HG03196 (cell line): Measurements from ENCODE around the gene IMMP1L.
"Not testable (repeated sequence)": the region's sequence is repeated elsewhere in the genome, so short reads cannot be mapped to it uniquely, and the experiment has no call there.

Experiments
- ATAC-seq: cut with Tn5 transposase; IDR thresholded peaks from one replicate; pipeline ENCODE4 v1.9.1; 2021; ENCODE audit not compliant: unreplicated experiment

IMMP1L gene

GRCh38 chr11:31509429-31510345, at the start of gene IMMP1L, which contains the start of gene ELP4:
Gene IMMP1L (minus strand): TSS chr11:31509622. CDS start chr11:31463276, 46,346 bp downstream.
Gene ELP4 (plus strand): TSS chr11:31509767. CDS start chr11:31509785, 18 bp downstream.
- ATAC-seq: peak; percentile 100

- ATAC-seq: no peak
Observed at GRCh38 chr11:31558001-31558400, 48.6 kb upstream of the IMMP1L start.

- ATAC-seq: no peak
Observed at GRCh38 chr11:31555938-31556337, 46.5 kb upstream of the IMMP1L start.

- no peak for ATAC-seq
Observed at GRCh38 chr11:31542862-31543261, 33.4 kb upstream of the IMMP1L start.

GRCh38 chr11:31535479-31535878, 26.1 kb upstream of the IMMP1L start:
- no peak for ATAC-seq

- ATAC-seq: no peak
Observed at GRCh38 chr11:31531293-31531692, 21.9 kb upstream of the IMMP1L start.

GRCh38 chr11:31529701-31530100, 20.3 kb upstream of the IMMP1L start:
- no peak for ATAC-seq

GRCh38 chr11:31529189-31529588, 19.8 kb upstream of the IMMP1L start:
- no peak for ATAC-seq

- ATAC-seq: no peak
Observed at GRCh38 chr11:31521497-31522150, 12.2 kb upstream of the IMMP1L start.

- no peak for ATAC-seq
Observed at GRCh38 chr11:31512117-31512516, 2.7 kb upstream of the IMMP1L start.

GRCh38 chr11:31509051-31509428, 382 bp downstream of the IMMP1L start:
- peak; percentile 9 for ATAC-seq

- ATAC-seq: no peak
Observed at GRCh38 chr11:31500560-31500959, 8.9 kb downstream of the IMMP1L start.

GRCh38 chr11:31499576-31500178, 9.7 kb downstream of the IMMP1L start:
- ATAC-seq: no peak

- not testable (repeated sequence) for ATAC-seq
Observed at GRCh38 chr11:31493762-31494161, 15.7 kb downstream of the IMMP1L start.

GRCh38 chr11:31493235-31493634, 16.2 kb downstream of the IMMP1L start:
- ATAC-seq: no peak

- no peak for ATAC-seq
Observed at GRCh38 chr11:31492320-31492913, 17.0 kb downstream of the IMMP1L start.

GRCh38 chr11:31487848-31488247, 21.6 kb downstream of the IMMP1L start:
- ATAC-seq: no peak

GRCh38 chr11:31484497-31484896, 24.9 kb downstream of the IMMP1L start:
- ATAC-seq: no peak

- no peak for ATAC-seq
Observed at GRCh38 chr11:31480930-31481329, 28.5 kb downstream of the IMMP1L start.

- ATAC-seq: no peak
Observed at GRCh38 chr11:31479066-31479465, 30.4 kb downstream of the IMMP1L start.

GRCh38 chr11:31478223-31478590, 31.2 kb downstream of the IMMP1L start:
- ATAC-seq: no peak
